Esophagus squamous epithelium (tissue), 4 donors: ENCODE data around the gene TMEM131L.

Source experiments
- POLR2A ChIP-seq, 4 donors: fragments of 450-650 bp; IDR thresholded peaks; one replicate each; pipeline ENCODE4 v1.6.1; 2017; ENCODE audit warnings: antibody characterized with exemption in 4 of 4, mild to moderate bottlenecking in 4 of 4, moderate library complexity in 3 of 4
- TF ChIP-seq, protein P1 (sequence below), 6 experiments: fragments of 450-650 bp in 4 of 6; fragments of 200-600 bp in 2 of 6; sonication (generic) in 2 of 6; IDR thresholded peaks; one replicate each; pipeline ENCODE4 v1.5.1; 2016 to 2019; ENCODE audit warnings: antibody characterized with exemption in 6 of 6, mild to moderate bottlenecking in 4 of 6, moderate library complexity in 4 of 6

DNA sequence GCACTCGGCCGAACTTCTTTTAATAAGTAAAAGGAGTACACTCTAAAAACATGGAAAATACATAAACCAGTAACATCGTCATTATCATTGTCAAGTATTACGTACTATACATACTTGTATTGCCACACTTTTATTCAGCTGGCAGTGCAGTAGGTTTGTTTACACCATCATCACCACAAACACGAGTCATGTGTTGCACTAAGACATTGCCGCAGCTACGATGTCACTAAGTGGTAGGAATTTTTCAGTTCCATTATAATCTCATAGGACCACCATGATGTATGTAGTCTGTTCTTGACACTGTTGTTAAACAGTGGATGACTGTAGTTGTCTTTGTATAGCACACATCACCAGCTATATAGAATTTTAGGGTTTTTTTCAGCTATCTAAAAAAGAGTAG lies 48.0 kb upstream of the TMEM131L start:
- TF ChIP-seq, protein P1, sequence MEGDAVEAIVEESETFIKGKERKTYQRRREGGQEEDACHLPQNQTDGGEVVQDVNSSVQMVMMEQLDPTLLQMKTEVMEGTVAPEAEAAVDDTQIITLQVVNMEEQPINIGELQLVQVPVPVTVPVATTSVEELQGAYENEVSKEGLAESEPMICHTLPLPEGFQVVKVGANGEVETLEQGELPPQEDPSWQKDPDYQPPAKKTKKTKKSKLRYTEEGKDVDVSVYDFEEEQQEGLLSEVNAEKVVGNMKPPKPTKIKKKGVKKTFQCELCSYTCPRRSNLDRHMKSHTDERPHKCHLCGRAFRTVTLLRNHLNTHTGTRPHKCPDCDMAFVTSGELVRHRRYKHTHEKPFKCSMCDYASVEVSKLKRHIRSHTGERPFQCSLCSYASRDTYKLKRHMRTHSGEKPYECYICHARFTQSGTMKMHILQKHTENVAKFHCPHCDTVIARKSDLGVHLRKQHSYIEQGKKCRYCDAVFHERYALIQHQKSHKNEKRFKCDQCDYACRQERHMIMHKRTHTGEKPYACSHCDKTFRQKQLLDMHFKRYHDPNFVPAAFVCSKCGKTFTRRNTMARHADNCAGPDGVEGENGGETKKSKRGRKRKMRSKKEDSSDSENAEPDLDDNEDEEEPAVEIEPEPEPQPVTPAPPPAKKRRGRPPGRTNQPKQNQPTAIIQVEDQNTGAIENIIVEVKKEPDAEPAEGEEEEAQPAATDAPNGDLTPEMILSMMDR (IDR thresholded peaks at IDR 0.05): no peak
- TF ChIP-seq POLR2A (IDR thresholded peaks at IDR 0.05): no peak
